HG03575 (cell line): ENCODE data around the gene MSANTD1.

Experiments
- ATAC-seq: cut with Tn5 transposase; IDR thresholded peaks from one replicate; pipeline ENCODE4 v1.9.1; 2021; ENCODE audit not compliant: unreplicated experiment, insufficient number of reproducible peaks, low FRiP score; ENCODE audit errors: extremely low read depth

MSANTD1 gene

GRCh38 chr4:3213661-3214250, 35.2 kb upstream of the MSANTD1 start:
- ATAC-seq: no peak

GRCh38 chr4:3215256-3215655, 33.7 kb upstream of the MSANTD1 start:
- ATAC-seq: no peak

GRCh38 chr4:3215733-3216132, 33.2 kb upstream of the MSANTD1 start:
- no peak for ATAC-seq

GRCh38 chr4:3217266-3217665, 31.7 kb upstream of the MSANTD1 start:
- no peak for ATAC-seq

- no peak for ATAC-seq
Measured at GRCh38 chr4:3217771-3218170, 31.2 kb upstream of the MSANTD1 start.

GRCh38 chr4:3218824-3219760, 29.9 kb upstream of the MSANTD1 start:
- ATAC-seq: no peak

- no peak for ATAC-seq
Measured at GRCh38 chr4:3219761-3220475, 29.0 kb upstream of the MSANTD1 start.

- ATAC-seq: no peak
Measured at GRCh38 chr4:3220476-3221183, 28.3 kb upstream of the MSANTD1 start.

- no peak for ATAC-seq
Measured at GRCh38 chr4:3221184-3221494, 27.8 kb upstream of the MSANTD1 start.

- ATAC-seq: no peak
Measured at GRCh38 chr4:3221996-3222395, 27.0 kb upstream of the MSANTD1 start.

GRCh38 chr4:3223346-3223745, 25.6 kb upstream of the MSANTD1 start:
- ATAC-seq: no peak

GRCh38 chr4:3223956-3224748, 24.8 kb upstream of the MSANTD1 start:
- no peak for ATAC-seq

- ATAC-seq: no peak
Measured at GRCh38 chr4:3225071-3225850, 23.7 kb upstream of the MSANTD1 start.

- no peak for ATAC-seq
Measured at GRCh38 chr4:3225936-3226335, 23.0 kb upstream of the MSANTD1 start.

GRCh38 chr4:3226467-3226866, 22.5 kb upstream of the MSANTD1 start:
- no peak for ATAC-seq

GRCh38 chr4:3226944-3227343, 22.0 kb upstream of the MSANTD1 start:
- ATAC-seq: no peak

GRCh38 chr4:3227878-3228675, 20.9 kb upstream of the MSANTD1 start:
- ATAC-seq: no peak
